SK-N-SH treated with all-trans-retinoic acid at 6 μM for 48 hours (cell line): ENCODE results near the gene MRPL19.

ENCODE experiments used
- ATAC-seq: fragments of 200-7000 bp; cut with Tn5 transposase; 3 replicates; pipeline ENCODE4 v1.9.1; 2020; ENCODE audit warnings: mild to moderate bottlenecking, moderate library complexity
- BACH2 ChIP-seq: fragments of 250-450 bp; sonication (Bioruptor Pico); IDR thresholded peaks from 2 replicates; pipeline ENCODE4 v1.9.0; 2021; ENCODE audit warnings: mild to moderate bottlenecking, borderline replicate concordance
- CREB5 ChIP-seq: fragments of 250-450 bp; sonication (Bioruptor Pico); IDR thresholded peaks from 2 replicates; pipeline ENCODE4 v1.5.1; 2020; ENCODE audit warnings: low read depth, mild to moderate bottlenecking, moderate library complexity
- CSRNP3 ChIP-seq: fragments of 250-450 bp; sonication (Bioruptor Pico); IDR thresholded peaks from 2 replicates; pipeline ENCODE4 v1.5.1; 2021; ENCODE audit warnings: mild to moderate bottlenecking, moderate library complexity
- ESRRG ChIP-seq: fragments of 250-450 bp; sonication (Bioruptor Pico); IDR thresholded peaks from 2 replicates; pipeline ENCODE4 v1.6.1; 2021; ENCODE audit warnings: mild to moderate bottlenecking
- GLIS3 ChIP-seq: fragments of 250-450 bp; sonication (Bioruptor Pico); IDR thresholded peaks from 2 replicates; pipeline ENCODE4 v1.5.0; 2020; ENCODE audit warnings: mild to moderate bottlenecking, moderate library complexity
- ISL1 ChIP-seq: fragments of 250-450 bp; sonication (Bioruptor Pico); IDR thresholded peaks from 2 replicates; pipeline ENCODE4 v2.1.2; 2022; ENCODE audit warnings: mild to moderate bottlenecking, moderate library complexity
- OSR1 ChIP-seq: fragments of 250-450 bp; sonication (Bioruptor Pico); IDR thresholded peaks from 2 replicates; pipeline ENCODE4 v1.8.0; 2022; ENCODE audit warnings: moderate library complexity, mild to moderate bottlenecking, inconsistent platforms
- PATZ1 ChIP-seq: fragments of 250-450 bp; sonication (Bioruptor Pico); IDR thresholded peaks from 2 replicates; pipeline ENCODE4 v1.8.0; 2020; ENCODE audit warnings: mild to moderate bottlenecking, moderate library complexity, borderline replicate concordance
- POU6F1 ChIP-seq: fragments of 250-450 bp; sonication (Bioruptor Pico); IDR thresholded peaks from 2 replicates; pipeline ENCODE4 v1.8.0; 2021; ENCODE audit warnings: low read depth, mild to moderate bottlenecking, moderate library complexity, borderline replicate concordance
- PPARA ChIP-seq: fragments of 250-450 bp; sonication (Bioruptor Pico); IDR thresholded peaks from 2 replicates; pipeline ENCODE4 v1.5.0; 2020; ENCODE audit warnings: mild to moderate bottlenecking, borderline replicate concordance
- SNAI2 ChIP-seq: fragments of 250-450 bp; sonication (Bioruptor Pico); IDR thresholded peaks from 2 replicates; pipeline ENCODE4 v1.5.0; 2020; ENCODE audit warnings: mild to moderate bottlenecking, moderate library complexity
- TCF4 ChIP-seq: fragments of 250-450 bp; sonication (Bioruptor Pico); IDR thresholded peaks from 2 replicates; pipeline ENCODE4 v1.8.0; 2021; ENCODE audit warnings: mild to moderate bottlenecking, moderate library complexity, borderline replicate concordance
- TOX ChIP-seq: fragments of 250-450 bp; sonication (Bioruptor Pico); IDR thresholded peaks from 2 replicates; pipeline ENCODE4 v1.8.0; 2021; ENCODE audit warnings: mild to moderate bottlenecking, moderate library complexity, borderline replicate concordance
- TSHZ2 ChIP-seq: fragments of 250-450 bp; sonication (Bioruptor Pico); IDR thresholded peaks from 2 replicates; pipeline ENCODE4 v1.5.0; 2020; ENCODE audit warnings: mild to moderate bottlenecking, moderate library complexity
- ZFP3 ChIP-seq: fragments of 250-450 bp; sonication (Bioruptor Pico); IDR thresholded peaks from 2 replicates; pipeline ENCODE4 v1.5.0; 2020; ENCODE audit warnings: mild to moderate bottlenecking, moderate library complexity
- ZFP30 ChIP-seq: fragments of 450-650 bp; formaldehyde crosslinking; IDR thresholded peaks from 2 replicates; pipeline ENCODE4 v1.5.0; 2022; ENCODE audit warnings: mild to moderate bottlenecking, moderate library complexity
- ZNF565 ChIP-seq: fragments of 450-650 bp; formaldehyde crosslinking; conservative IDR thresholded peaks from 2 replicates; pipeline ENCODE4 v1.5.0; 2020; ENCODE audit warnings: low read depth, mild to moderate bottlenecking, moderate library complexity
- ZNF70 ChIP-seq: fragments of 450-650 bp; formaldehyde crosslinking; IDR thresholded peaks from 2 replicates; pipeline ENCODE4 v1.5.0; 2020; ENCODE audit warnings: mild to moderate bottlenecking, moderate library complexity
- ZNF8 ChIP-seq: fragments of 450-650 bp; formaldehyde crosslinking; IDR thresholded peaks from 2 replicates; pipeline ENCODE4 v1.5.0; 2020; ENCODE audit warnings: mild to moderate bottlenecking, moderate library complexity

MRPL19 gene

GRCh38 chr2:75698918-75699317 is 52.3 kb downstream of the MRPL19 start:
- TF ChIP-seq GLIS3 (CRISPR knock-in tag) (no peak), OSR1 (CRISPR knock-in tag) (no peak), SNAI2 (no peak), TSHZ2 (CRISPR knock-in tag) (no peak), PATZ1 (no peak), PPARA (CRISPR knock-in tag) (no peak), ZNF70 (CRISPR knock-in tag) (no peak), POU6F1 (CRISPR knock-in tag) (no peak), BACH2 (CRISPR knock-in tag) (no peak), ZFP30 (CRISPR knock-in tag) (no peak), CSRNP3 (no peak)
- ATAC-seq, result no peak

- ATAC-seq, result no peak
Measured at GRCh38 chr2:75702593-75702992, 56.0 kb downstream of the MRPL19 start.

GRCh38 chr2:75703589-75704287 is 57.2 kb downstream of the MRPL19 start:
- no peak for TF ChIP-seq TCF4 (CRISPR knock-in tag)
- no peak for ATAC-seq

More at GRCh38 chr2:75702593-75702992, 56.0 kb downstream of the MRPL19 start:
- TF ChIP-seq ZNF70 (CRISPR knock-in tag) (no peak), CREB5 (CRISPR knock-in tag) (no peak), TOX (CRISPR knock-in tag) (no peak), ZNF565 (no peak), TCF4 (CRISPR knock-in tag) (no peak), ZFP3 (CRISPR knock-in tag) (no peak)

GRCh38 chr2:75705921-75706320 is 59.3 kb downstream of the MRPL19 start:
- no peak for ATAC-seq
- TF ChIP-seq TSHZ2 (CRISPR knock-in tag) (no peak), ESRRG (CRISPR knock-in tag) (no peak), GLIS3 (CRISPR knock-in tag) (no peak), ISL1 (no peak), ZNF70 (CRISPR knock-in tag) (no peak), CREB5 (CRISPR knock-in tag) (no peak), ZNF8 (CRISPR knock-in tag) (no peak), ZNF565 (no peak), PATZ1 (no peak), BACH2 (CRISPR knock-in tag) (no peak), OSR1 (CRISPR knock-in tag) (no peak), TOX (CRISPR knock-in tag) (no peak)
